Testis (tissue), 3 donors: ENCODE results near the gene C4orf50. TPM values are rescaled to one million over a fixed set of nuclear protein-coding genes. Genes with fewer than 3 reads are reported as not detected.

ENCODE experiments used
- DNase-seq: peaks from one replicate; pipeline ENCODE4 v3.0.0-alpha.2; 2019
- H3K27ac ChIP-seq, 2 donors: fragments of 200-600 bp; sonication (generic); one replicate each; pipeline ENCODE4 v1.5.1; 2019
- H3K27me3 ChIP-seq: fragments of 200-600 bp; sonication (generic); one replicate; pipeline ENCODE4 v1.5.1; 2019
- H3K36me3 ChIP-seq: fragments of 200-600 bp; sonication (generic); one replicate; pipeline ENCODE4 v1.5.1; 2017; ENCODE audit warnings: low read depth; ENCODE audit errors: missing control alignments
- H3K4me1 ChIP-seq: fragments of 200-600 bp; sonication (generic); one replicate; pipeline ENCODE4 v1.5.1; 2019
- H3K4me3 ChIP-seq, 2 donors: fragments of 200-600 bp; sonication (generic); one replicate each; pipeline ENCODE4 v1.5.1; 2017 to 2019
- H3K9me3 ChIP-seq: fragments of 200-600 bp; sonication (generic); one replicate; pipeline ENCODE4 v1.5.1; 2017
- CTCF ChIP-seq, 3 experiments: fragments of 450-650 bp in 2 of 3; fragments of 200-600 bp in 1 of 3; sonication (generic) in 1 of 3; IDR thresholded peaks; one replicate each; pipeline ENCODE4 v1.5.1; 2016 to 2019; ENCODE audit warnings: antibody characterized with exemption in 3 of 3, mild to moderate bottlenecking in 2 of 3, moderate library complexity in 1 of 3
- POLR2A ChIP-seq: fragments of 450-650 bp; IDR thresholded peaks from one replicate; pipeline ENCODE4 v1.6.1; 2017; ENCODE audit warnings: antibody characterized with exemption, mild to moderate bottlenecking, moderate library complexity
- WGBS, 2 donors: methylation state at CpG; one replicate each; pipeline ENCODE4 v1.1.5; 2018; 5-methylcytosine and 5-hydroxymethylcytosine counted together
- intact Hi-C: fragments of 100-400 bp; cut with DNase I; formaldehyde crosslinking; loops from one replicate; pipeline ENCODE4 v1.15.1; 2023; ENCODE audit warnings: low total_unique reads
- polyA plus RNA-seq: library from polyadenylated mRNA; stranded (reverse); fragments of 350-450 nt; fragmentation: Illumina TruSeq; extraction: RNeasy Lipid Tissue Mini Kit (QIAGEN cat#74804); gene quantifications from one replicate; pipeline ENCODE4 v1.2.3, GENCODE V29; 2014; ENCODE audit warnings: low read depth, low replicate concordance; ENCODE audit not compliant: insufficient read depth
- total RNA-seq, 2 donors: library from RNA; depleted of rRNA; stranded (reverse); fragments of >200 nt; gene quantifications; one replicate each; pipeline ENCODE4 v1.2.3, GENCODE V29; 2016

The C4orf50 gene
- total and polyA plus RNA-seq, 3 donors from 2014 or later, result 1.1 to 2.7 (median 1.8) TPM

- Histone ChIP-seq H3K27me3 (no peaks in the 10 kb centered on the region), H3K4me3 (no peak overlapping the region), H3K36me3 (no peaks in the 10 kb centered on the region), H3K9me3 (no peaks in the 10 kb centered on the region), H3K4me1 (no peaks in the 10 kb centered on the region), H3K27ac (no peak overlapping the region)
- intact Hi-C loops, result no loop called here
- WGBS, 2 donors, result 74 to 79% methylated on average over 11 to 14 of the region's 14 CpGs
- no peak for TF ChIP-seq POLR2A
- TF ChIP-seq CTCF (IDR thresholded peaks at IDR 0.05), result no peak
- DNase-seq, result no peak
These were observed 148.1 kb downstream of the C4orf50 start for GRCh38 chr4:5869966-5870619.

GRCh38 chr4:5867866-5868265, 150.4 kb downstream of the C4orf50 start:
- WGBS, 2 donors, result 89 to 94% methylated on average over 3 of the region's 3 CpGs
- Histone ChIP-seq H3K27ac (no peak overlapping the region), H3K4me1 (no peaks in the 10 kb centered on the region), H3K9me3 (no peaks in the 10 kb centered on the region), H3K36me3 (no peaks in the 10 kb centered on the region), H3K27me3 (no peaks in the 10 kb centered on the region), H3K4me3 (no peak overlapping the region)
- intact Hi-C loops, result no loop called here
- DNase-seq, result no peak
- TF ChIP-seq CTCF (IDR thresholded peaks at IDR 0.05), result no peak
- no peak for TF ChIP-seq POLR2A

GRCh38 chr4:5866841-5867813, 151.1 kb downstream of the C4orf50 start:
- no peaks in the 10 kb centered on the region for H3K4me1 ChIP-seq
- H3K9me3 ChIP-seq, result no peaks in the 10 kb centered on the region
- no peak overlapping the region for H3K27ac ChIP-seq
- 83 to 90% methylated on average over 10 of the region's 10 CpGs for WGBS, 2 donors
- intact Hi-C loops, result no loop called here
- DNase-seq, result no peak
- TF ChIP-seq POLR2A (no peak), CTCF (IDR thresholded peaks at IDR 0.05) (no peak)
- H3K4me3 ChIP-seq, result no peak overlapping the region
- H3K27me3 ChIP-seq, result no peaks in the 10 kb centered on the region
- H3K36me3 ChIP-seq, result no peaks in the 10 kb centered on the region

GRCh38 chr4:5865896-5866599, 152.2 kb downstream of the C4orf50 start:
- no peaks in the 10 kb centered on the region for H3K36me3 ChIP-seq
- no peak overlapping the region for H3K4me3 ChIP-seq
- intact Hi-C loops, result no loop called here
- no peak overlapping the region for H3K27ac ChIP-seq
- no peaks in the 10 kb centered on the region for H3K27me3 ChIP-seq
- TF ChIP-seq POLR2A (no peak), CTCF (IDR thresholded peaks at IDR 0.05) (no peak)
- no peaks in the 10 kb centered on the region for H3K9me3 ChIP-seq
- no peaks in the 10 kb centered on the region for H3K4me1 ChIP-seq
- DNase-seq, result no peak
- 79 to 86% methylated on average over 12 of the region's 12 CpGs for WGBS, 2 donors
